Iris pigment epithelial cell (primary cell): ENCODE measurements around the gene CDC25A.
"Not testable (repeated sequence)": the region's sequence is repeated elsewhere in the genome, so short reads cannot be mapped to it uniquely, and the experiment has no call there.

ENCODE experiments used
- DNase-seq: peaks from one replicate; pipeline ENCODE4 v3.0.0-alpha.2; 2011; ENCODE audit warnings: low read depth

The CDC25A gene

DNA sequence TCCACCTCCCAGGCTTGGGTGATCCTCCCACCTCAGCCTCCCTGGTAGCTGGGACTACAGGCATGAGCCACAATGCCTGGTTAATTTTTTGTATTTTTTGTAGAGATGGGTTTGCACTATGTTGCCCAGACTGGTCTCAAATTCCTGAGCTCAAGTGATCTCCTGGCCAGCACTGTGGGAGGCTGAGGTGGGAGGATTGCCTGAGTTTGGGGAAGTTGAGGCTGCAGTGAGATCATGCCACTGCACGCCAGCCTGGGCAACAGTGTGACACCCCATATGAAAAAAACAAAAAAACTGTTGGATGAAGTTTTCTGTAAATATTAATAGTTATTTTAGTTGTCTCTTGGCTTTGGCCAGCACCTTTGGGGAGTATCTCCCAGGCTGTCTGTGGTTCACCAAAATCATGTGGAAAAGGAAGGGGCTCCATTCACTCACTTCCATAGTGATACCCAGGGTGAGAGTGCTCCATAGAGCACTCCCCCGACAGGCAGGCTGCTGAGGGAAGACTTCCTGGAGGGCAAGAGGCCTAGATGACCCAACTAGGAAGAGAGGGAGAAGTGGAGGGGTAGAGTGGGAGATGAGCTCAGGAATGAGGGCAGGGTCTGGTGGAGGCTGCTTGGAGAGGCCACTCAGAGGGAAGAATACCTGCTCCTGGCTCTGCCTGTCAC, 47.1 kb downstream of the CDC25A start:
- no peak for DNase-seq

- no peak for DNase-seq
These were observed 47.9 kb downstream of the CDC25A start for GRCh38 chr3:48140336-48140757.

- no peak for DNase-seq
These were observed 50.7 kb downstream of the CDC25A start for GRCh38 chr3:48137425-48137999.

DNA sequence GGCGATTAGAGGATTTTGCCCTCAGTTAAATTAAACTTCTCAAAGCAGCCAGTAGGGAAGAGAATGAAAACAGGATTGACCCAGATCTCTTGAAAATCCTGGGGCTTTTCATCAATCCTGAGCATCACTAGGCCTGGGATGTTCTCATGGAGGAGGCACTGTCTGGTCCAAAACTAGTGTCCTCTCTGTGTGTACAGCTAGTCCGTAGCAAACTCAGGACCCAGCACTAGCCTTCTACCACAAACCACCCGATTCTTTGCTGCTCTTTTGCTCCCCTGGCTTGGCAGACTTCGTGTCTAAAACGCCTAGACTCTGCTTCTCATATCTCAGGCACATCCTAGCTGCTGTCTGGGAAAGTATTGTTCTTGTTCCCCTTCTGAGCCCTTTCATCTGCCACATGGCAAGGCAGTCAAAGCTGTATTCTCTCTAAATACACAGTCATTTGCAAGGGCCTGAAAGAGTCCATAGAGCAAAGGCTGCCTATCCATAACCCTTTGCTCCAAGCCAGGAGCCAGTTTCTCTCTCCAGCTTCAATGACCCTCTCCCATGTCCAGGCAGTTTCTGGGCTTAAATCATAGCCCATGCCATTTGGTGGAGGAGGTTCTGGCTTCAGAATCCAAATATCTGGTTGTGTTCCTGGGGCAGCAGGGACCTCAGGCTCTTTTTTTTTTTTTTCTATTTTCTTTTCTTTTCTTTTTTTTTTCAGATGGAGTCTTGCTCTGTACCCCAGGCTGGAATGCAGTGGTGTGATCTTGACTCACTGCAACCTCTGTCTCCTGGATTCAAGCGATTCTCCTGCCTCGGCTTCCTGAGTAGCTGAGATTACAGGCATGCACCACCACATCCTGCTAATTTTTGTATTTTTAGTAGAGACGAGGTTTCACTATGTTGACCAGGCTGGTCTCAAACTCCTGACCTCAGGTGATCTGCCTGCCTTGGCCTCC, 52.4 kb downstream of the CDC25A start:
- DNase-seq, result peak; percentile 30

GRCh38 chr3:48130321-48130904, 57.8 kb downstream of the CDC25A start:
- DNase-seq, result peak; percentile 88

GRCh38 chr3:48129921-48130320, 58.3 kb downstream of the CDC25A start:
- peak; percentile 50 for DNase-seq

GRCh38 chr3:48128774-48129173, 59.4 kb downstream of the CDC25A start:
- no peak for DNase-seq

DNA sequence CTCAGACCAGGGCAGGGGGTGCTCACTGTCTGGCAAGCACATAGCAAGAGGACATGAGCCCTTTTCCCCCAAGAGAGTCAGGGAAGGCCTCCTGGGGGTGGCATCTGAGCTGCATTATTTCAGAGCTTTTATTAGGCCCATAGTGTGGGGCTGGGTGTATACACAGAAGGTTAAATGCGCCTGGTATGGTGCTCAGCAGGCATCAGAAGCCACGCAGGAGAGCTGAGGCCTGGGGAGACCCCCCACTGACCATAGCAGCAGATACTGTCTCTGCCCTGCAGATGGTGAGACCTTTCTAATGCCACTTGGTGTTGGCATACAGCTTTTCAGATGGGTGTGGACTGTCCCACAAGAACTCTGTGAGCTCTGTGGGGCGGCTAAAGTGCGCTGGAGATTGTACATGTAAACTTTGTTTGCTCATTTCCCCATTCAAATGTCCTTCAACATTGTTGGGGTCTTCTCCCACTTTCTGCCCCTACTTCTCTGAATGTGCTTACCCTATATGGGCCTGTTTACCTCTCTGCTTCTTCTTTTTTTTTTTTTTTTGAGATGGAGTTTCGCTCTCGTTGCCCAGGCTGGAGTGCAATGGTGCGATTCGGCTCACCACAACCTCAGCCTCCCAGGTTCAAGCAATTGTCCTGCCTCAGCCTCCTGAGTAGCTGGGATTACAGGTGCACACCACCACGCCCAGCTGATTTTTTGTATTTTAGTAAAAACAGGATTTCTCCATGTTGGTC, 62.2 kb downstream of the CDC25A start:
- no peak for DNase-seq

GRCh38 chr3:48125013-48125705, 63.1 kb downstream of the CDC25A start:
- DNase-seq, result peak; percentile 91

- no peak for DNase-seq
These were observed 64.9 kb downstream of the CDC25A start for GRCh38 chr3:48123346-48123745.

DNA sequence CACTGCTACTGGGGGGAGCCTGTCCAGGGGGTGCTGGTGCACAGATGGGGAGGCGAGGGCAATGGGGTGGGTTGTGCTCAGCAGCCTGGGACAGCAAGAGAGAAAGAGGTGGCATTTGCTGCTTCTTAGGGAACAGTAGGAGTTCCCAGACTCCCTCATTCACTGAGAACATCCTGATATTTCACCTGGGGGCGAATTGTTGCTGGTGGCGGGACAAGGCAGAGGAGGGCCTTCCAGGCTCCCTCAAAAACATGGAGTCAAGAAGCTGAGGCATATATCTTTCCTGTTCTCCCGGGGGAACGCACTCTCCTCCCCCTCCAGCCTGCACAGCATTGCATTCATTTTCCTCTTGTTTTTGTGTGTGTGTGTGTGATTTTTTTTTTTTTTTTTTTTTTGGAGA, 65.7 kb downstream of the CDC25A start:
- no peak for DNase-seq

DNA sequence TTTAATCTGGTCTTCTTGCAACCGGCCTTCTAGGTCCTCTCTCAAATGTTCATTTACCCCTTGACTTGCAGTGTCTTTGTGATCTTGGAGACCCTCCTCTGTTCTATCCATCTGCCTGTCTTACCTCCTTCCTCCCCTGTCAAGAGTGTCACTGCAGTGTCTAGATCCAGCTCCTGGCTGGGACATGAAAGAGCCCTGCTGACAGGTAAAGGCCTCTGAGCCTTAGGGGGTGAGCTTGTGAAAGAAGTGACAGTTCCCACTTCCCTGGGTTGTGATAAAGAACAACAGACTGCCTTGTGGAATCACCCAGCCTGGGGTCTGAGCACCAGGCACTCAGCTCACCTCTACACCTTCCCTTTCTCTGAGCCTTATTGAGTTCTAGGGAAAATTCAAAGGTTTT, 68.0 kb downstream of the CDC25A start:
- DNase-seq, result no peak

DNA sequence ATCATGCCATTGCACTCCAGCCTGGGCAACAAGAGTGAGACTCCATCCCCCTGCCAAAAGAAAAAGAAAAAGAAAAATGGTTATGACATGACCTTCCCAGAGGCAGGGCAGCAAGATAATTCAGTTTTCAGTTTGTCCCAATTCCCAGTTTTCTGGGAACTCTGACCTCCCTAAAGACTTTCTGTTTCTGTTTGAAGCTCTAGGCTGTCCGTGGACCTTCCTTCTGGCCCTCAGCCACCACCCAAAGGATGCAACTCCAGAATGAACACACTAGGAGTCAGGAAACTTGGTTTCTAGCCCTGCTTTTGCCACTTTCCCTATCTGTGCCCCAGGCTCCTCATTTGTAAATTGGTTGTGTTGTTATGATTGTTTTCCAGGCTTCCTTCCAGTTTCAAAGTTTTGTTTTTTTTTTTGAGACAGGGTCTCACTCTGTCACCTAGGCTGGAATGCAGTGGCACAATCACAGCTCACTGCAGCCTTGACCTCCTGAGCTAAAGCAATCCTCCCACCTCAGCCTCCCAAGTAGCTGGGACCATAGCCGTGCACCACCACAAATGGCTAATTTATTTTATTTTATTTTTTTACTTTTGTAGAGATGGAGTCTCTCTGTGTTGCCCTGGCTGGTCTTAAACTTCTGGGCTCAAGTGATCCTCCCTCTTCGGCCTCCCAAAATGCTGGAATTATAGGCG, 68.6 kb downstream of the CDC25A start:
- peak; percentile 38 for DNase-seq

DNA sequence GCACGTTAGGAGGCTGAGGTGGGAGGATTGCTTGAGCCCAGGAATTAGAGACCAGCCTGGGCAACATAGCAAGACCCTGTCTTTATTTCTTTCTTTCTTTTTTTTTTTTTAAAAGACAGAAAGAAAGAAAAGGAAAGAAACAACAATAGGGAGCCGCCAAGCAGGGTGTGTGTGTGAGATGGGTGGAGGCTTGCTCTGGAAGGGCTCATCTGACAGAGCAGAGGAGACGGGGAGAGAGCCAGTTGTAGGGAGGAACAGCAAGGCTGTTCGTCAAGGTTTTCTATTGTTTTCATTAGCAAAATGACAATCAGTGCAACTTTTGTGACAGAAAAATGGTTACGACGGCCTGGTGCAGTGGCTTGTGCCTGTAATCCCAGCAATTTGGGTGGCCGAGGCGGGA, 69.3 kb downstream of the CDC25A start:
- no peak for DNase-seq

GRCh38 chr3:48118322-48118721, 69.9 kb downstream of the CDC25A start:
- no peak for DNase-seq

GRCh38 chr3:48112813-48113212, 75.4 kb downstream of the CDC25A start:
- no peak for DNase-seq

DNA sequence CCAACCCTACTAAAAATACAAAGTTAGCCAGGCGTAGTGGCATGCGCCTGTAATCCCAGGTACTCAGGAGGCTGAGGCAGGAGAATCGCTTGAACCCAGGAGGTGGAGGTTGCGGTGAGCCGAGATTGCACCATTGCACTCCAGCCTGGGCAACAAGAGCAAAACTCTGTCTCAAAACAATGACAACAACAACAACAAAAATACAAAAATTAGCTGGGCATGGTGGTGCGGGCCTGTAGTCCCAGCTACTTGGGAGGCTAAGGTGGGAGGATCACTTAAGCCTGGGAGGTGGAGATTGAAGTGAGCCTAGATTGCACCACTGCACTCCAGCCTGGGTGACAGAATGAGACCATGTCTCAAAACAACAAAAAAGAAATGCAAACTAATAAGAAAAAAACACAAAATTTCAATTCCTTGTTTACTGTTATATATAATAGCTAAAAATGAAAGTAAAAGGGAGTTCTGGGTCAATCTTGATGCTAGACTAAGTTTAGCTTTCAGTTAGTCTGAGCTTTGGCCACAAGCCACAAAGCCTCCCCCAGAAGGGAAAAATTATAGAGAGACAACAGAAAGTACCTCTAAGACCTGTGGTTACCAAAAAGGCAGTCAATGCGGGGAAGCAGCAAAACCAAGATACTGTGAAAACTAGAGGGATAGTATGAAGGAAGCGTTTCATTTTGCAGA, 76.0 kb downstream of the CDC25A start:
- not testable (repeated sequence) for DNase-seq

- no peak for DNase-seq
These were observed 77.8 kb downstream of the CDC25A start for GRCh38 chr3:48110463-48110862.

GRCh38 chr3:48107227-48107626, 81.0 kb downstream of the CDC25A start:
- no peak for DNase-seq
